ENCODE data around the gene ANXA6. TPM values are rescaled to one million over a fixed set of nuclear protein-coding genes. Genes with fewer than 3 reads are reported as not detected.

ANXA6 gene
- total RNA-seq, 1 experiment from 2014 or later, result 16.4 TPM

GRCh38 chr5:151121665-151122064 lies 35.9 kb downstream of the ANXA6 start:
- H3K27ac Mint-ChIP-seq (ENCODE audit: unreplicated experiment), result no peak overlapping the region
- BruUV-seq (replicated peaks), result no TSS peak
- intact Hi-C loops (cut with micrococcal nuclease; ENCODE audit: unreplicated experiment), result no loop called here
- no peaks in the 10 kb centered on the region for H3K9me3 Mint-ChIP-seq (ENCODE audit: low read depth, unreplicated experiment)
- H3K4me1 Mint-ChIP-seq (ENCODE audit: low read depth, unreplicated experiment), result peaks cover 11% of the 10 kb centered on the region
- CTCF ChIA-PET, result interaction anchor here (1.7 kb wide), 1 partner anchor 70 kb away, joined by 3 read pairs; no protein-coding TSS in a partner anchor
- DNase-seq, result no peak
- H3K4me3 Mint-ChIP-seq (ENCODE audit: low read depth, unreplicated experiment), result no peak overlapping the region
- TF ChIP-seq CTCF (IDR thresholded peaks at IDR 0.05; ENCODE audit: unreplicated experiment), result no peak
- peaks cover 6% of the 10 kb centered on the region for H3K36me3 Mint-ChIP-seq (ENCODE audit: insufficient read depth, unreplicated experiment)
- H3K27me3 Mint-ChIP-seq (ENCODE audit: unreplicated experiment), result no peaks in the 10 kb centered on the region

- Mint-ChIP-seq H3K36me3 (ENCODE audit: insufficient read depth, unreplicated experiment) (peaks cover 6% of the 10 kb centered on the region), H3K4me3 (ENCODE audit: low read depth, unreplicated experiment) (no peak overlapping the region), H3K9me3 (ENCODE audit: low read depth, unreplicated experiment) (no peaks in the 10 kb centered on the region), H3K27ac (ENCODE audit: unreplicated experiment) (no peak overlapping the region), H3K27me3 (ENCODE audit: unreplicated experiment) (no peaks in the 10 kb centered on the region), H3K4me1 (ENCODE audit: low read depth, unreplicated experiment) (peaks cover 11% of the 10 kb centered on the region)
- CTCF ChIA-PET, result interaction anchor here (1.7 kb wide), 1 partner anchor 69 kb away, joined by 3 read pairs; no protein-coding TSS in a partner anchor
- BruUV-seq (replicated peaks), result no TSS peak
- intact Hi-C loops (cut with micrococcal nuclease; ENCODE audit: unreplicated experiment), result no loop called here
- TF ChIP-seq CTCF (IDR thresholded peaks at IDR 0.05; ENCODE audit: unreplicated experiment), result no peak
- DNase-seq, result no peak
Observed at GRCh38 chr5:151121095-151121494, 36.5 kb downstream of the ANXA6 start.

GRCh38 chr5:151118913-151119575 lies 38.5 kb downstream of the ANXA6 start:
- Mint-ChIP-seq H3K36me3 (ENCODE audit: insufficient read depth, unreplicated experiment) (peaks cover 3% of the 10 kb centered on the region), H3K9me3 (ENCODE audit: low read depth, unreplicated experiment) (no peaks in the 10 kb centered on the region), H3K27ac (ENCODE audit: unreplicated experiment) (no peak overlapping the region), H3K27me3 (ENCODE audit: unreplicated experiment) (no peaks in the 10 kb centered on the region), H3K4me3 (ENCODE audit: low read depth, unreplicated experiment) (no peak overlapping the region), H3K4me1 (ENCODE audit: low read depth, unreplicated experiment) (peaks cover 8% of the 10 kb centered on the region)
- BruUV-seq (replicated peaks), result no TSS peak
- DNase-seq, result no peak
- intact Hi-C loops (cut with micrococcal nuclease; ENCODE audit: unreplicated experiment), result no loop called here
- TF ChIP-seq CTCF (IDR thresholded peaks at IDR 0.05; ENCODE audit: unreplicated experiment), result no peak
- CTCF ChIA-PET, result no interaction called here

- no peaks in the 10 kb centered on the region for H3K27me3 Mint-ChIP-seq (ENCODE audit: unreplicated experiment)
- H3K4me3 Mint-ChIP-seq (ENCODE audit: low read depth, unreplicated experiment), result no peak overlapping the region
- intact Hi-C loops (cut with micrococcal nuclease; ENCODE audit: unreplicated experiment), result loop anchor here (1.0 to 2.0 kb wide), 4 partner anchors 33 to 314 kb away; no protein-coding TSS in a partner anchor
- CTCF ChIA-PET, result interaction anchor here (0.5 to 6.8 kb wide), 19 partner anchors 9 to 536 kb away, joined by 3 to 140 read pairs (median 6); partner anchors contain the start of gene TNIP1
- no peaks in the 10 kb centered on the region for H3K9me3 Mint-ChIP-seq (ENCODE audit: low read depth, unreplicated experiment)
- no TSS peak for BruUV-seq (replicated peaks)
- H3K27ac Mint-ChIP-seq (ENCODE audit: unreplicated experiment), result no peak overlapping the region
- no peaks in the 10 kb centered on the region for H3K36me3 Mint-ChIP-seq (ENCODE audit: insufficient read depth, unreplicated experiment)
- DNase-seq, result peak; percentile 90
- TF ChIP-seq CTCF (IDR thresholded peaks at IDR 0.05; ENCODE audit: unreplicated experiment), result peak; percentile 98
- H3K4me1 Mint-ChIP-seq (ENCODE audit: low read depth, unreplicated experiment), result peaks cover 9% of the 10 kb centered on the region
Observed at GRCh38 chr5:151115272-151115905, 42.2 kb downstream of the ANXA6 start.

Data from Calu3 (cell line).